Activated CD8-positive, alpha-beta memory T cell treated with anti-CD3 and anti-CD28 coated beads for 24 hours (primary cell): ENCODE data around the gene KLHL2.
"Not testable (repeated sequence)": the region's sequence is repeated elsewhere in the genome, so short reads cannot be mapped to it uniquely, and the experiment has no call there.

Experiments used
- DNase-seq: peaks from one replicate; pipeline ENCODE4 v3.0.0-alpha.2; 2020

KLHL2 gene

DNA sequence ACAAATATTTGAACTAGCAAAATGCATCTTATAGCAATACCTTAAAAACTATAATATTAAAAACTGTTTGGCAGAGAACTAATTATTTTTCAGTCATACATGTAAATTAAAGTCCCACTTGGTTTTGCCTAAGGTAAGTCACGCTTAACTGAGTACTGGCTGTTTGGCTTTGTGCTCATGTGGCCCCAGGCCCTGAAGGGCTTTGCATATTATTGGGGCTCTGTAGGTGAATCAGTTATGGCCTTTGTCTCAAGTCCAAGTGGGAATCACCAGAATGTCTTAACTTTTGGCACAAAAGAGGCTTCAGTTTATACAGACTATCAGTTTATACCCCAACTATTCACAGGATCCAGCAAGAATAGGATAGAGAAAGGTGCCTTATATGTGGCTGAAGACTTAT lies 29.5 kb downstream of the KLHL2 start:
- not testable (repeated sequence) for DNase-seq

DNA sequence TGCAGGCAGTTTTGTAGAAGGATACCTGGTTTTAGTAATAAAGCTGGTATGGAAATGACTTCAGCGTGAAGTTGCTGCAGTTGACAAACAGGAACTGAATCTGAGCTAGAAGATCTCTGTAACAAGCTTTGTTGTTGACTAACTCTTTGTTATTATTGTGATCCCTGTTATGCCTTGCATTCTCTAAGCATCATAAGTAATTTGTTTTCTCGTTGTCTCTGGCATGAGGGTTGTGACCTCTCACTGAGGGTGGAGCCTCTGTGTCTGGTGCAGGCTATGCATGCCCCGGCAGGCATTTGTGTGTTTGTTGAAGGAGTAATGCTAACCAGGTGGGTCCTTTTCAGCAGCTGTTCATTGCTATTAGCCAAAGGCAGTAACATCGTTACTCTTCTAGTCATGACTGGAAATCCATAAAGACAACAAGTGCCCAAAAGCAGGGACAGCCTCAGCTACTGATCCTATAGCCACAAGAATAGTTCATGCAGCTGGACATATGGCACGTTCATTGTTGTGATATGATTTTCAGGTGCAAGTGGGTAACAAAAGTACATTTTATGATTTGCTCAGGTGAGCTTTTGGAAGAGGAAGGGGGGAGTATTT lies 30.8 kb downstream of the KLHL2 start:
- DNase-seq, result not testable (repeated sequence)

DNA sequence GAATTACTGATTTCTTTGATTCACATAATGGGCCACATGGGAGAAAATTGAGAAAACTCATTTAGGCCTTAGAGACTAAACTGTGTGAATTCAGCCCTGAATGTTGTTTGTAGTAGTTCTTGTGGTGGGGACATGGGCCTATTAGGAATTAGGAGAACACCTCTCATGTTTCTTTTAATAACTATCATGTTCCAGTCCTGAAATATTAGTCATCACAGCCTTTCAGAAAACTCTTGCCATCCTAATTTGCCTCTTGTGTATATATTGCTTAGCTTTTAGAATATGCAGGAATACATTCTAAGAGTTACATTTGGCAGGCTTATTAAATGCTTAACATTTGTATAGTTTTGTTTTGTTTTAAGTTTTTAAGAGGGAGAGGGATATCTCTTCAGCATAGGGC lies 33.4 kb downstream of the KLHL2 start:
- DNase-seq, result not testable (repeated sequence)

DNA sequence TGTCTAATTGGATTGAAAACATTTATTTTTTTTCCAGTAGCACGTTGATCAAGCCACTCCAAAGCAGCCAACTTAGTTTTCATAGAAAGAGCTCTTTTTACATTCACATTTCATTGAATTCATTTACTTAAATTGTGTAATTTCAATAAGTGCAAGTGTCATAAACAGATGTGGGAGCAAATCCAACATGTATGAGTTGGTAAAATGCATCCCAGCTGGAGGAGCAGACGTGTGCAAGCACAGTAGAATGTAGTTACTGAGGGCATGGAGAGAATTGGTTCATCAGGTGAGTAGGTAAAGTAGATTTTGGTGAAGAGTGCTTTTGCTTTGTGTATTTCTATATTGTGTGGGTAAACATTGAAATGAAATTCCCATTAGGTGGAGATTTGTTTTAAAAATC lies 36.8 kb downstream of the KLHL2 start:
- not testable (repeated sequence) for DNase-seq

DNA sequence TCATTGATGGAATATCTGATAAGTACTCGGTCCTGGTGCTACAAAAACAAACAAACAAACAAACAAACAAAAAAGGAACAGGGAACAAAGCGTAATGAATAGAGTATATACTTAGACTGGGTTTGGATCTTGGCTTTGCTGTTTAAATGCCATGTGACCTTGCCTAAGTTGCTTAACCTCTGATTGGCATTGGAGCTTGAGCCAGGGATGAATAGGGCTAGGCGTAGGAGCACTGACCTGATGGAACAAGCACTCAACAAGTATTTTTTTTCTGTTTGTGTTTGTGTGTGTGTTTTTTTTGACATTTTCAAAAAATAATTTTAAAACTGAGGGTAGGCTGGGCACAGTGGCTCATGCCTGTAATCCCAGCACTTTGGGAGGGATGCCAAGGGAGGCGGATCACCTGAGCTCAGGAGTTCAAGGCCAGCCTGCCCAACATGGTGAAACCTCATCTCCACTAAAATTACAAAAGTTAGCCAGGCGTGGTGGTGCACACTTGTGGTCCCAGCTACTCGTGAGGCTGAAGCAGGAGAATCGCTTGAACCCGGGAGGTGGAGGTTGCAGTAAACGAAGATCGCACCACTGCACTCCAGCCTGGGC lies 37.3 kb downstream of the KLHL2 start:
- DNase-seq, result not testable (repeated sequence)

DNA sequence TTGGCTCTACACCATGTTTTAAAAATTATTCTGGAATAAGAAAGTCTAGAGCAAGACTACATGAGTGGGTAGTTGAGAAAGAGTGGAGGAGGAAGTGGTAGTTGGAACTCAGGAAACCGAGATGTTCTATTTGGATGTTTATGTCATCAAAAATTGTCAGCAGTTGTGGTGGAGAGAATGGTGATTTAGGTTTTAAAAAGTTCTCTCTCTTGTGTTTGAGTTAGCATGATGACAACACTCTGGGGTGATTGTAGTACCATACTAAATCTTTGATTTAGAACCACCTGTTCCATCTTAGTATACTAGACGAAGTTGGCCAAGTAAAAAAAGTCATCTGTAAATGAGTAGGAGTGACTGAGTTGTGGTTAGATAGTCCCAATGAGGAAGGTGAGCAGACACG lies 40.7 kb downstream of the KLHL2 start:
- DNase-seq, result no peak

DNA sequence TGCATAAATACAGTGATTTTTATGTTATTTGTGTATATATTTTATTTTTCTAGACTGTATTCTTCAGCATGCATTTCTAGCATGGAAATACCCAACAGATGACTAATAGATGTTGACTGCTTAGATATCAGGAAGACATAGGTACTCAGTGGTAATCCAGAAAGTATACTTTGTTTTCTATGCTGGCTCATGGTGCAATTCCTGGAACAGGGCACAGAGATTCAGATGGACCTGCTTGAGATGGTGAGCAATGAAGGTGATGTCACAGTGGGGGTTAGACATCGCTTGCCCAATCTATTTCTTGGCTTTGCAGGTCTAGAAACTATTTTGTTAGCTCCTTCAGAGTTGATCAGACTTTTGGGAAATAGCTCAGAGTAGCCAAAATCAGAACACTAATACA lies 41.5 kb downstream of the KLHL2 start:
- DNase-seq, result not testable (repeated sequence)

DNA sequence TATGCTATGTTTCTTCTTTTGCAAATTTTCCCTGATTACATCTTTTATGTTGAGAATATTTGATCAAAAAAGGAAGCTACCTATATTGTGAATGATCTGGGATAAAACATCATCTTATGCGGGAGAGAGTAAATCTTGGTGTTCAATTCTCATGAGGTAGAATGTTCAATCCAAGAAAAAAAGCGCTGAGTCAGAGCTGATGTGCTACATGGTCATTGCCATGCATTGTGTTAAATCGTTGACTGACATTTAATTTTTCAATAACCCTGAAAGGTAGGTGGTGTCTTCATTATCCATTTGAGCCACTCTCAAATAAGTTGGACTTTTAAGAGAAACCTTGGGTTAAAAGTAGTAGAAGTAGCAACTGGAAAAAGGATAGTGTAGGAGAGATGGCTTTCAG lies 47.4 kb downstream of the KLHL2 start:
- not testable (repeated sequence) for DNase-seq

DNA sequence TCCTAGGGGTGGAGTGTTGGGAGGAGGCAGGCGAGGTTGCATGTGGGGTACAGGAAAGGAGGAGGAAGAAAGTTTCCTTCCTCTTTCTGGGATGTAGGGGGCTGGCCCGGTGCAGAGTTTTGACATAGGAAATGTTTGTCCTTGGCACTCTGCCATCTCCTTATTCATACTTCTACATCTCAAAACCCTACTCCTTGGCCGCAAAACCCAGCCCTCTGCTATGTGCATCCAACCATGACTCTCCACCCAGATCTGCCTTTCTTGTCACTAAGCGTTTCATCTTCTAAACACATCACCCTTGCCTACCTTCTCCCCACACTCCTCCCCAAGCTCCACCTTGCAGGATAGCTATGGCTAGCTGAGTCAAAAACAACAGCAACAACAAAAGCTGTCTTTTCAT lies 48.1 kb downstream of the KLHL2 start:
- DNase-seq, result peak; percentile 62

DNA sequence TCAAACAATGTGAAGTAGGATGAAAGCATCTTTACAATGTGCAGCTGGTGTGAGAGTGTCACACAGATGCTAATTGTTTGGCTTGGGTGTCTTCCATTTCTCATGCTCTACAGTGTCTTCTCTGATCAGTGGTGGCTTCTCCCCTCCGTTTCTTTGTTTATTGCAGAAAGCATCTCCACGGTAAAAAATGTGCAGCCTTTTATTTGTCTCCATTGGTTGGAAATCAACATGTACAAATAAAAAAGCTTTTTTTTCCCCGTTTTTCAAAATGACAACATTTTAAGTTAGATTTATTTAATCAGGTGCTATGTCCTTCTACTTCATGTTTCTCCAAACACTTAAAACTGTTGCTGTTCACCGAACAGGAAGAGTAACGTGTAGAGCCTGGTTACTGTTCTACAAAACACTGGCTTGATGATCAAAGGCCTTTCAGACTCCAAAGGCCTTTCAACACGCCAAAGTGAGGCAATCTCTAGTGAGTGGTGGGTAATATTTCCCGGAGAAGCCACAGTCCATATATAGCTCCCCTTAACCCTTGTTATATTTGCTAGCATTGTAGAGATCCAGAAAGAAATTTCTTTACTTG lies 48.8 kb downstream of the KLHL2 start:
- not testable (repeated sequence) for DNase-seq

DNA sequence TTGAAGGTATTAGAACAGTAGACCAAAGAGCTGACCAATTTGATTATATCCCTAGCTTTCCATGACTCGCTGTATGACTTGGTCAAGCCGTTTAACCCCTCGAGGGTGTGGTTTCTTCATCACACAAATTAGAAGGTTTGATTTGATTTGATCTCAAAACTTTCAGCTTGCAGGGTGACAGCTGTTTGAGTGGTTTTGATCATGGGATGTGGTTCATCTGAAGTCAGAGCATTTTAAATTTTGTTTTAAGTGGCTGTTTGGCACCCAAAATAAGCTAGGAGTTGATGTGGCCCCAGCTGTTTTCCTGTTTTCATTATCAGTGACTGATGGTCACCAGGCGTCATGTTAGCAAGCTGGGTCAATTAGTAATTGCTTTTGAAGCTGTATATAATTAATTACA lies 52.4 kb downstream of the KLHL2 start:
- not testable (repeated sequence) for DNase-seq

DNA sequence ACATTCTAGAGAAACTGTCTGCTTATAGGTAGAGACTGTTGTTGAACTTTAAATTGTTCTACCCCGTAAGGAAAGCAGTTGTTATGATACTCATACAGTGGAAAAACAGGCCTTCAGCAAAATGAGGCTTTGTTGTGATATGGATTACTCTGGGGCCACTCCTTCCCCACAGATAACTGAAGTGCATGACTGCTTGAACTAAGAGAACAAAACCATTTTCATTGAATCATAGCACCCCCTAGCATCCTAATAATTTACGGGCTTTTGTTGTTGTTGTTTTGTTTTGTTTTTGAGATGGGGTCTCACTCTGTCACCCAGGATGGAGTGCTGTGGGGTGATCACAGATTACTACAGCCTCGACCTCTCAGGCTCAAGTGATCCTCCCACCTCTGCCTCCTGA lies 54.9 kb downstream of the KLHL2 start:
- DNase-seq, result not testable (repeated sequence)

DNA sequence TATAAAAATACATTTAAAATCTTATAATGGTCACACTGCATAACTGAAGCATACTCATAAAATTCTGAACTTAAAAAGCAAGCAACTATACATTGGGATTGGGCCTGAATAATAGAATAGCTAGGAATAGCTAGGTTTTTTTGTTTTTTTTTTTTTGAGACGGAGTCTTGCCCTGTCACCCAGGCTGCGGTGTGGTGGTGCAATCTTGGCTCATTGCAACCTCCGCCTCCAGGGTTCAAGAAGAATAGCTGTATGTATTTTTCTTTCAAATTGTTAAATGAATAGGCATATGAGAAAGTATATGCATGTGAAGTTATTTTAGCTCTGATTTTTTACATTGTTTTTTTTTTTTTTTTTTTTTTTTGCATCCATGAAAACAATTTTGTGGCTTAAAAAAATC lies 56.1 kb downstream of the KLHL2 start:
- DNase-seq, result not testable (repeated sequence)

DNA sequence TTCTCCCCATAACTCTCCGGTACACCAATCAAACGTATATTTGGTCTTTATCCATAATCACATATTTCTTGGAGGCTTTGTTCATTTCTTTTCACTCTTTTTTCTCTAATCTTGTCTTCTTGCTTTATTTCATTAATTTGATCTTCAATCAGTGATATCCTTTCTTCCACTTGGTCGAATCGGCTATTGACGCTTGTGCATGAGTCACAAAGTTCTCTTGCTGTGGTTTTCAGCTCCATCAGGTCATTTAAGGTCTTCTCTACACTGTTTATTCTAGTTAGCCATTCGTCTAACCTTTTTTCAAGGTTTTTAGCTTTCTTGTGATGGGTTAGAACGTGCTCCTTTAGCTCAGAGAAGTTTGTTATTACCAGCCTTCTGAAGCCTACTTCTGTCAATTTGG lies 62.6 kb downstream of the KLHL2 start:
- DNase-seq, result not testable (repeated sequence)

DNA sequence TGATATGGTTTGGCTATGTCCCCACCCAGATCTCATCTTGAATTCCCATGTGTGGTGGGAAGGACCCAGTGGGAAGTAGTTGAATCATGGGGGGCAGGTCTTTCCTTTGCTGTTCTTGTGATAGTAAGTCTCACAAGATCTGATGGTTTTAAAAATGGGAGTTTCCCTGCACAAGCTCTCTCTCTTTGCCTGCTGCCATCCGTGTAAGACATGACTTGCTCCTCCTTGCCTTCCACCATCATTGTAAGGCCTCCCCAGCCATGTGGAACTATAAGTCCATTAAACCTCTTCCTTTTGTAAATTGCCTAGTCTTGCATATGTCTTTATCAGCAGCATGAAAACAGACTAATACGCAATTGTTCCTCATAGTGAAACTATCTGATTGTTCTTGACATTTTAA lies 66.1 kb downstream of the KLHL2 start:
- not testable (repeated sequence) for DNase-seq

DNA sequence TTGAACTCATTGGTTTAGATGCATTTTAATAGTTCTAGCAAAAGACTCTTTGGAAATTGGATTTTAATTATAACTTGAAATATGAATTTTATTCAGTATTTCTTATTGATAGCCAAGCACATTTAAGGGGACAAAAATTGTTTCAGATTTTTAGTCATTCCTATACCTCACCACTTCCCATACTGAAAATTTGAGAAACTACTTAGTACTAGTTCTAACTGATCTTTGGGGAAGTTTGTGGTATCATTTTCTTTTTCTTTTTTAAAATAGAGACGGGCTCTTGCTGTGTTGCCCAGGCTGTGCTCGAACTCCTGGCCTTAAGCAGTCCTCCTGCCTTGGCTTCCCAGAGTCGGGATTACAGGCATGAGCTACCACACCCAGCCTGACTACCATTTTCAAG lies 68.0 kb downstream of the KLHL2 start:
- DNase-seq, result not testable (repeated sequence)

DNA sequence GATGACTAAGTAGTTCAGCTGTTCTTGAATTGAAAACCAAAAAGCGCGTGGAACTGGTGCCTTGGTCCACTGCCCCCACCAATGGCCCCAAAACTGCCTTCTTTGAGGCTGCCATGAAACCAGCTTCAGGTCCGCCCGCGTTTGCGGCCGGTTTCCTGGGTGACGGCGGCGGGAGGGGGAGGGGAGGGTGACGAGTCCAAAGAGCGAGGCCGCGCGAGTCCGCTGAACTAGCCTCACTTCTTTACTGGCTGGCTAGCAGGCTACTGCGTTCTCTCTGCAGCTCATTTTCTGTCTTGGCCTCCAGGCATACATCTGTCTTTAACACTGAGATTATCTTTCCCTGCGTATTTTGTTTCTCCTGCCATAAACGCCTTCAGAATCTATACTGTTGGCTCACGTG lies 72.2 kb downstream of the KLHL2 start:
- DNase-seq, result not testable (repeated sequence)

DNA sequence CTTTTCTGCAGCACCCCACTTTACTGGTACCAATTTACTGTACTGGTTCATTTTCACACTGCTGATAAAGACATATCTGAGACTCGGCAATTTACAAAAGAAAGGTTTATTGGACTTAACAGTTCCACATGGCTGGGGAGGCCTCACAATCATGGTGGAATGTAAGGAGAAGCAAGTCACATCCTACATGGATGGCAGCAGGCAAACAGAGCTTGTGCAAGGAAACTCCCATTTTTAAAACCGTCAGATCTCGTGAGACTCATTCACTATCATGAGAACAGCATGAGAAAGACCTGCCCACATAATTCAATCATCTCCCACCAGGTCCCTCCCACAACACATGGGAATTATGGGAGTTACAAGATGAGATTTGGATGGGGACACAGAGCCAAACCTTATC lies 77.3 kb downstream of the KLHL2 start:
- not testable (repeated sequence) for DNase-seq

DNA sequence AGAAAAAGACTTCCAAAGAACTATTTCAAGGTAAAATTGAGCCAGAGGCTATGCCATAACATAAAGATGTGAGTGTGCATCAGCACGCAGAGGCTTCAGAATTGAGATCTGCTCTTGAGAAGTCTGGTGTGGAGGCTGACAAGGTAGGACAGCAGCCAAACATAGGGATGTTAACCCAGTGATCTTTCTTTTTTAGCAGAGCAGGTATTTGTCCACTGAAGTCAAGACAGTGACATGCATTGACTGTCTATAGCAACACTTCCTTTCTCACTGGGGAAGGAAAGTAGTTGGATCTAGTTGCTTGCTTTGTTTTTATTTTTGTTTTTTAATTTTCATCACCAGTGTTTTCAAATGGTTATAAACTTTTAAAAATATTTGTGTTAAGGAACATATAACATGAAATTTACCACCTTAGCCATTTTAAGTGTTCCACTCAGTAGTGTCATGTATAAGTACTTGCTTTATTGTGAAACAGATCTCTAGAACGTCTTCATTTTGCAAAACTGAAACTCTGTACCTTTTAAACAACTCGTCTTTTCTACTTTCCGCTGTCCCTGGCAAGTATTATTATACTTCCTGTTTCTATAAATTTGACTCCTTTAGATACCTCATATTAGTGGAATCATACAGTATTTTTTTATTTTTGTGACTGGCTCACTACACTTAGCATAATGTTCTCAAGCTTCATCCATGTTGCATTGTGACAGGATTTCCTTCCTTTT lies 79.4 kb downstream of the KLHL2 start:
- DNase-seq, result not testable (repeated sequence)

DNA sequence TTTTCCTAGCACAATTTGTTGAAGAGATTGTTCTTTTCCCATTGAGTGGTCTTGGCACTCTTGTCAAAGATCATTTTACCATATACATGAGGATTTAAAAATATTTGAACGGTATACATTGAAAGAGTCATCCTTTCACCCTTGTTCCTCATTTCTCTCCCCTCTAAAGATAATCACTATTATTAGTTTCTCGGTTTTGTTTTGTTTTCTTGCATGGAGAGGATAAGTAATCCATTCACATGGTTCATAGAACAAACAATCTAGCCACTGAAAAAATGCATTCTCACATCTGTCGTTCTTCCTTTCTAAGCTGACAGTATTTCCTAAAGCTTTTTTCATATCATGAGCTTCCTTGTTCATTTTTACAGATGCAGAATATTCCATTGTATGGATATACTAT lies 80.9 kb downstream of the KLHL2 start:
- no peak for DNase-seq

DNA sequence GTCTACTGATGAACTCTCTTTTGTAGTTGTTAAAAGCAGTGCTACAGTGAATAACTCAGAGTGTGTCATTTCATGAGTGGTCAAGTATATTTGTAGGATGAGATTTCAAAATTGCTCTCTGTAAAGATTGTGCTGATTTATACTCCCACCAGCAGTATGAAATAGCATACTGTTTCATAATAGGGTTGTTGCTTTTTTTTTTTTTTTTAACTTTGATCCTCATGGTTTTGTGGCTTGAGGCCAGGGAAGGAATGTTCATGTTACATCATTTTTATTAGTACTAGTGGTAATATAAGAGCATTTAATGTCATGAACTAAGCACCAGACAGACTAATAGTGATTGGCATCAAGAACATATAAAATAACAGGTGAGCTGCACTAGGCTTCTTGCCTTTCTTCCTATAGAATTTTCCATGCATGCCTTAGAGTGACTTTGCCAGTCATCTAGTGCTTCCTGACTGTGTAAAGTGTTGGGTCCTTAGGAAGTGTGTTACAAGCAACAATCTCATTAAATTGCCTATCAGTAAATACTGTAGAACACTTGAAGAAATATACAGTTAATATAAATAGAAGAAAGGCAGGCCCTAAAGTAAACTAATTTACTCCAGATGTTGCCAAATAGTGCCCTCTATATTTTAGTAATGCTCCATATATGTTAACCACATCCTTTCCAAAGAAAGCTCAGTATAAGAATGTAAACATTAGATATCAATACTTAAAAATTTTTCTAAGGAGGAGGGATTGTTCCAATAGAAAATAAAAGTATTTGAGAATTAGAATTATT lies 81.5 kb downstream of the KLHL2 start:
- no peak for DNase-seq

DNA sequence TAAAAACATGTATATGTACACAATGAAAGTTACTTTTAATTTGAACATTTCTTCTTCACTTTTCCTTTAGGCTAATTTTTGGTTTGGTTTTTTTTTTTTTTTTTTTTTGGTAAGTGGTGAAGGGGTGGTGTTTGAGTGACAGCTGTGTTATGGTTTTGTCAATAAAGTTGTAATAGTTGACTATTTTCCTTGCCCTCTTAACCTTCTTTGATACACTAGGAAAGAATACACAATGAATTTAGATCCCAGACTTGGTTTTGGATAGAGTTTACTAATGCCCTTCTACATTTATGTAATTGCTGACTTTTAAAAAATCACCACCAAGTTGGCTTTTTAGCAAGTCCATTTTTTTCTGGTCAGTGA lies 82.0 kb downstream of the KLHL2 start:
- DNase-seq, result no peak

DNA sequence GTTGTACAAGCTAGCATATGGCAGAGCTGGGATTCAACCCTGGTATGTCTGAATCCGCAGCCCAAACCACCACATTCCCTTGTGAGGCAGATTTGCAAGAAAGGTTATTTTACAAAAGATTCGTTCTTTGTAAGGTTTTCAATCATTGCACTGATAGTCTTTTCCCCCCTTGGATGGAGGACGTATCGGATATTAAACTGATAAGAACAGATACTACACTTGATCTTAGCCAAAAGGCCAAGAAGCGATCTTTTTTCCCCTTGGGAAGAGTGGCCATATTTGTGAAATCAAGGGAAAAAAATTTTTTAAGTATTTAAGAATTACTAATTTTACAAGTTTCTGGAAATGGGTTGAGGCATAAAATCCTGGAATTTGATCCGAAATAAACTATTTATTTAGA lies 85.7 kb downstream of the KLHL2 start:
- no peak for DNase-seq
